Occipital lobe (tissue), 2 donors: Measurements from ENCODE around the gene C12orf57. TPM values are rescaled to one million over a fixed set of nuclear protein-coding genes. Genes with fewer than 3 reads are reported as not detected.

Source experiments
- DNase-seq: peaks from one replicate; lab custom pipeline; 2025; lab: John Stamatoyannopoulos, UW
- total RNA-seq: library from RNA; depleted of rRNA; stranded (reverse); fragments of >200 nt; gene quantifications from one replicate; pipeline ENCODE4 v1.2.3, GENCODE V29; 2014

The C12orf57 gene
- total RNA-seq, 1 donor from 2014 or later: 243 TPM

GRCh38 chr12:6936636-6937480, 7.0 kb upstream of the C12orf57 start:
- no peak for DNase-seq

GRCh38 chr12:6937481-6938352, 6.1 kb upstream of the C12orf57 start:
- peak; percentile 90 for DNase-seq

GRCh38 chr12:6938353-6939190, 5.2 kb upstream of the C12orf57 start:
- DNase-seq: no peak

DNA sequence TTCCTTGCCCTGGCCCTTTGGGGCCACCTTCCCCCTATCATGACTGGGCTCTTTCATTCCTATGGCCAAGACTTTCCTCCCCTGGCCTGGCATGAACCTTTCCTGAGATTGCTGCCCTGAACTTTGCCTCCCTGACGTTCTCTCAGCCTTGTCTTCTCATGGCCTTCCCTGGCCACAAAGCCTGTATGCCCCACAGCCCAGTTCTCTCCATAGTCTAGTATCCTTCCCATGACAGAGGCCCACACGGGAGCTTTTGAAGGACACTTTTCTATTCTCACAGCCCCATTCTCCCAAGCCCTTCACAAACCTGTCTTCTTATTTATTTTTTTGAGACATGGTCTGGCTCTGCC, 4.7 kb upstream of the C12orf57 start:
- DNase-seq: no peak

- DNase-seq: no peak
Observed at GRCh38 chr12:6941267-6941666, 2.6 kb upstream of the C12orf57 start.

DNA sequence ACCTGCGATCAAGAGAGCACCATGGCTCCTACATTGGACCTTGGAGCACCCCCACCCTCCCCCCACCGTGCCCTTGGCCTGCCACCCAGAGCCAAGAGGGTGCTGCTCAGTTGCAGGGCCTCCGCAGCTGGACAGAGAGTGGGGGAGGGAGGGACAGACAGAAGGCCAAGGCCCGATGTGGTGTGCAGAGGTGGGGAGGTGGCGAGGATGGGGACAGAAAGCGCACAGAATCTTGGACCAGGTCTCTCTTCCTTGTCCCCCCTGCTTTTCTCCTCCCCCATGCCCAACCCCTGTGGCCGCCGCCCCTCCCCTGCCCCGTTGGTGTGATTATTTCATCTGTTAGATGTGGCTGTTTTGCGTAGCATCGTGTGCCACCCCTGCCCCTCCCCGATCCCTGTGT, 2.0 kb upstream of the C12orf57 start:
- DNase-seq: no peak

DNA sequence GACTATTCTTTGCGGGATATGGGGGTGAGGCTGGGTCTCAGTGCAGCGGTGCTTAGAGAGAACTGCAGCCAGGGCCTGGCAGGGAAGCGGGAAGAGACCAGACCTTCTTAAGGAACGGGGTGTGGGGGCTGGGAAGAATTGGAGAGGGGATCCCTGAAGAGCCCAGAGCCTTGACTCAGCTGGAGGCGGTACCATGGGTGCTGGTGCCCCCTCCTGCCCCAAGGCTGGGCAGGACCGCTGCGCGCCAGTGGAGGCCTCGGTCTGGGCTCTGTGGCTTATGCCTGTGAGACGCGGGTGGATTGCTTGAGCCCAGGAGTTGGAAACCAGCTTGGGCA, 1.5 kb upstream of the C12orf57 start:
- DNase-seq: no peak

DNA sequence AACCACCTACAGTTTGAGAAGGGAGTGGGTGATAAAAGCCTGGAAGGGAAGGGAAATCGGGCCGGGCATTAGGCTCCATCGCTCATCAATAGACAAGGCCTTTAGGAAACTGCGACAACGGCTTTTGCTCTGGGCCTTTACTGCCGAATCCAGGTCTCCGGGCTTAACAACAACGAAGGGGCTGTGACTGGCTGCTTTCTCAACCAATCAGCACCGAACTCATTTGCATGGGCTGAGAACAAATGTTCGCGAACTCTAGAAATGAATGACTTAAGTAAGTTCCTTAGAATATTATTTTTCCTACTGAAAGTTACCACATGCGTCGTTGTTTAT, 467 bp upstream of the C12orf57 start:
- peak; percentile 83 for DNase-seq

GRCh38 chr12:6944381-6945186, 762 bp downstream of the C12orf57 start:
- DNase-seq: peak; percentile 85

DNA sequence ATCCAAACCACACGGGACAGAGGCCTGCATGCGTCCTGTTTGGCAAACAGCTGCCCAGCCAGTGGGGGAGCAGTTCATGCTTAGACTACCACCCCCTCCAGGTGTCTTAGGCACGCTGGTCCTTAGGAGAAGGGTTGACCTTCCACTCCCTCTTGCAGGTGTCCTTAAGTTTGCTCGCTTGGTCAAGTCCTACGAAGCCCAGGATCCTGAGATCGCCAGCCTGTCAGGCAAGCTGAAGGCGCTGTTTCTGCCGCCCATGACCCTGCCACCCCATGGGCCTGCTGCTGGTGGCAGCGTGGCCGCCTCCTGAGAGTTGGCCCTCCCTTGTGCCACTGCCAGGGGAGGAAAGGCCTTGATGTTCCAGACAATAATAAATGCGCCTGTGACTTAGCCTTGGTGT, 1.8 kb downstream of the C12orf57 start:
- DNase-seq: no peak

DNA sequence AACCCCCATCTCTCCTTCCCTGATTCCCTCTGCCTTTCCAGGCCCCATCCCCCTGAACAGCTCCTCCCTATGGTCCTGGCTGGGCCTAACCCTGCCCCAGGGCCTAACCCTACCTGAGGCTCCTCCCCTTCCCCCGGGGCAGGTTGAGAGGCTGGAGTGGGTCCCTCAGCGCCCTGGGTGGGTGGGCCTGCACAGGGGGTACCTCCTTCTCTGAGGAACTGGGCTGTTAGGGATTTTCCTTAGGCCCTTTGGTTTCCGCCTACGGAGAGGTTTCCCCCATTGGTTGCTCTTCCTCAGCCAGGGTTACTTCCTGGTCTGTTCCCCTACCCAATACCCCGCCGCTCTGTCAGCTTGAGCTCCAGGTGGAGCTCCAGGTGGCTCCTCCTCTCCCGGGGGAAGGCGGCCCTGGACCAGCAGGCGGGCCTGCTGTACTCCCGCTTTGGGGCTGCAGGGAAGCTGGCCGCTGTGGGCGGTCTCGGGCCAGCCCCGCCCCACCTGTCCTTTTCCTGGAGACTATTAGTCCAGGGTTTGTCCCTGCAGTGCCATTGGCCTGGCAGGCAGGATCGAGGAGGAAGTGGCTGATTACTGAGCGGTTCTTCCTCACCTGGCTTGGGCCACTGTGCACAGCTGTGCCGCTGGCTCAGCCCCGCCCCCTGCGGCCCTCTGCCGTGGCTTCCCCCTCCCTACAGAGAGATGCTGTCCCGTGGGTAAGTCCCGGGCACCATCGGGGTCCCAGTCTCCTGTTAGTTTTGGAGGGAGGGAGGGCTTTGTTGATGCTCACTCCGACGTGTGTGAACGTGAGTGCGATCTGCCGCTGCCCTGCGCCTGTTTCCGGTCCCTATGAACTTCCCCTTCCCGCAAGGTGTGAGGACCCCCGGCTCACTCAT, 2.5 kb downstream of the C12orf57 start:
- DNase-seq: no peak

DNA sequence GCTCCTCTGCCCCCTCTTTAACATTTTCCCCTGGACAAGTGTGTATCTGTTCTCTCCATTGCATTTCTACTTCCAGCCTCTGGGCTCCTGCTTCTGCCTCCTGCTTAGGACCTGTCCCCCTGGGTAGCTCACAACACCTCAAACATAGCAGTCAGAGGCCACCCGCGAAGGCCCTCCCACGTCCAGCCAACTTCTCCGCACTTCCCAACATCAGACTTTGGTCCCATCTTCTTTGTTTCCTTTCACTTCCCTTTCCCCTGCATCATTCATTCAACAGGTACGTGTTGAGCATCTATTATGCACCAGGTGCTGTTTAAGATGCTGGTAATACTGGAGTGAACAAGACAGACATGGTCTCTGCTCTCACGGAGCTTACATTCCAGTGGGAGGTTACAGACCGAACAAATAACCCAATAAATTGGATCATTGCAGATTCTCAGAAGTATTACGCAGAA, 3.1 kb downstream of the C12orf57 start:
- no peak for DNase-seq

DNA sequence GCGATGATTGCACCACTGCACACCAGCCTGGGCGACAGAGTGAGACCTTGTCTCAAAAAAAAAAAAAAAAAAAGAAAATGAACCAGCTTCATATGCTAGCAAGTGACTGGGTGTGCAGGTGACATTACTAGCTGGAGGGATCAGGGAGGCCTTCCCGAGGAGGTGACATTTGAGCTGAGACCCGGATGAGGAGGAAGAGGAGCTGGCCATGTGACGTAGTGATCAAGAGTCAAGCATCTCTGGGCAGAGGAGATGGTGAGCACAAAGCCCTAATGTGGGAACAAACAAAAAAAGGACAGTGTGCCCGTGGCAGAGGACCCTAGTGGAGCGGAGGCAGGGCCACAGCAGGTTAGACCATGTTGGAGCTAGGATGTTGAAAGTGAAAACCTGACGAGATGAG, 3.8 kb downstream of the C12orf57 start:
- no peak for DNase-seq

DNA sequence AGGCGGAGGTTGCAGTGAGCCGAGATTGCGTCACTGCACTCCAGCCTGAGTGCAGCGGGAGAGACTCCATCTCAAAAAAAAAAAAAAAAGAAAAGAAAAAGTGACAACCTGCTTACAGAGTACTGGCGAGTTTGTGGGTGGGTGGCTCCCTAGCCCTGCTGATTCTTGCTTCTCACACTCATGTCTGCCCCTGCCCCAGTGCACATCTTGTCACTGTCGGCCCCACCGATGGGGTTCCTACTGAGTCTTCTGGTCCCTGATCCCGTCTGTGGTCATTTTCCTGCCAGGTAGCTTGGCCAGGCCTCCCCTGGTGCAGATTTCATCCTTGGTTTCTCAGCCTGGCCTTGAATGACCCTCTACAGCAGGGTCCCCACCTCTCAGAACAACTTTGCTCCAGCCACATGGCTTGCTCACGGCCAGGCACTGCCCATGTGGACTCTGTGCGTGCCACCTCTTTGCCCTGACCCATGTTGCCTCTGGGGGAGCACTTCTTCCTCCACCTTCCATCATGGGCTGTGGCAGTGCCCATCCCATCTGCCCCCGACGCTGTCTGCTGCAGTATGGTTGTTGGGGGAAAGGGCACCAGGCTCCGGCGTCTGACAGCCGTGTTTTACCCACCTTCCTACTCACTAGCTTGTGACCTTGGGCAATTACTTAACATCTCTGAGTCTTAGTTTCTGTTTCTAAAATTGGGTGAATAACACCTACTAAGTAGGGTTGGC, 5.2 kb downstream of the C12orf57 start:
- DNase-seq: no peak

DNA sequence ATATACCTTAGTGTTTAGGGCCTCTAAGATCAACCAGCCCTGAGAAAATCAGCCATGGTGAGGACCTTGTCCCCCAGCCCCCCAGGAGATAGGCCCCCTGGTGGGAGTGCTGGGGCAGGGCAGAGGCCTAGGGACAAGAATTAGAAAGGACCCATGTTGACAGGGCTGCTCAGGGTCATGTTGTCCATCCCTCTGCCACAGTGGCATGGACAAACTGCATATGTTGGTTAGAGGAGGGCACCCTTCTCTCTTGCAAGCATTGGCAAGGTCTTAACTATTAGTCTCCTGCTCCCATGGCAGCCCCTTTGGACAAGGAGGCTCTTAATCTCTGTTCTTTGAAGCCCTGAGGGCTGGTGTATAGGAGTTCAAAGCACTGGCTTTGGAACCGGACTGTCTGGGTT, 6.6 kb downstream of the C12orf57 start:
- DNase-seq: no peak

DNA sequence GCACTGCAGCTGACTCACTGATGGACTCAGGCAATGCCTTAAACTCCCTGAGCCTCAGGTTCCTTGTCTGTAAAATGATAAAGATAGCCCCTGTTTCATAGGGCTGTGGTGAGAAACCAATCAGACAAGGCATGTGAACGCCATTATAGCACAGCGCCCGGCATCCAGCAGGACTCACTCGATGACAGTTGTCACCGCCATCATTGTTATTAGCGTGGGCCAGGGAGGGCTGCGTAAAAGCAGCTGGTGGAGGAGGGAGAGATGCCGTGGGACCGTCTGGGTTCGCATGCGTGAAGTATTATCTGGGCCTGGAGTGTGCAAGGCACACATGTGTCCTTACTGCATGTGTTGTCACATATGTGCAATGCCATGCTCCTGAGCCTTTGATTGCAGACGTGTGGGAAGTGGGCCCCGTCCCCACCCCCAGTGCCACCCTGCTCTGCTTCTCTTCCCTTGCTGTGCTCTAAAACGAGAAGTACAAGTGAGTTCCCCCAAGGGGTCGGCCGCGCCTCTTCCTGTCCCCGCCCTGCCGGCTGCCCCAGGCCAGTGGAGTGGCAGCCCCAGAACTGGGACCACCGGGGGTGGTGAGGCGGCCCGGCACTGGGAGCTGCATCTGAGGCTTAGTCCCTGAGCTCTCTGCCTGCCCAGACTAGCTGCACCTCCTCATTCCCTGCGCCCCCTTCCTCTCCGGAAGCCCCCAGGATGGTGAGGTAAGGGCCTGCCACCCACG, 7.2 kb downstream of the C12orf57 start, which contains the start of gene PTPN6:
PTPN6 (plus strand) TSS at position 546 of the 730 bp plus-strand sequence; CDS start at position 703, 157 bp downstream.
- no peak for DNase-seq

GRCh38 chr12:6951551-6952120, 7.8 kb downstream of the C12orf57 start:
- DNase-seq: no peak
